Suprapubic skin (tissue), 4 donors: ENCODE measurements around the gene MAP2K5. TPM values are rescaled to one million over a fixed set of nuclear protein-coding genes. Genes with fewer than 3 reads are reported as not detected.

Experiments used
- DNase-seq, 2 donors: peaks; one replicate each; pipeline ENCODE4 v3.0.0-alpha.2; 2019; ENCODE audit warnings: low spot score in 2 of 2
- H3K27ac ChIP-seq: fragments of 200-600 bp; sonication (generic); one replicate; pipeline ENCODE4 v1.5.1; 2019
- H3K27me3 ChIP-seq: fragments of 200-600 bp; sonication (generic); one replicate; pipeline ENCODE4 v1.5.1; 2019
- H3K36me3 ChIP-seq: fragments of 200-600 bp; sonication (generic); one replicate; pipeline ENCODE4 v1.5.1; 2019
- H3K4me1 ChIP-seq: fragments of 200-600 bp; sonication (generic); one replicate; pipeline ENCODE4 v1.5.1; 2019
- H3K4me3 ChIP-seq: fragments of 200-600 bp; sonication (generic); one replicate; pipeline ENCODE4 v1.5.1; 2019; ENCODE audit warnings: mild to moderate bottlenecking
- H3K9me3 ChIP-seq: fragments of 200-600 bp; sonication (generic); one replicate; pipeline ENCODE4 v1.5.1; 2019
- CTCF ChIP-seq, 2 donors: fragments of 200-600 bp in 1 of 2; fragments of 450-650 bp in 1 of 2; sonication (generic) in 1 of 2; IDR thresholded peaks; one replicate each; pipeline ENCODE4 v1.5.1; 2016 to 2019; ENCODE audit warnings: antibody characterized with exemption in 2 of 2, mild to moderate bottlenecking in 1 of 2, moderate library complexity in 1 of 2
- EP300 ChIP-seq: sonication (generic); formaldehyde crosslinking; IDR thresholded peaks from one replicate; pipeline ENCODE4 v1.6.1; 2017; ENCODE audit warnings: antibody characterized with exemption
- POLR2A ChIP-seq, 2 donors: fragments of 450-650 bp; IDR thresholded peaks; one replicate each; pipeline ENCODE4 v1.6.1; 2017; ENCODE audit warnings: antibody characterized with exemption in 2 of 2, mild to moderate bottlenecking in 2 of 2, moderate library complexity in 2 of 2
- POLR2AphosphoS5 ChIP-seq, 3 donors: sonication (generic); formaldehyde crosslinking; IDR thresholded peaks; one replicate each; pipeline ENCODE4 v1.6.1; 2017; ENCODE audit warnings: antibody characterized with exemption in 3 of 3
- WGBS: methylation state at CpG from one replicate; pipeline ENCODE4 v1.1.5; 2018; 5-methylcytosine and 5-hydroxymethylcytosine counted together
- total RNA-seq, 4 donors: library from RNA; depleted of rRNA; stranded (reverse); fragments of >200 nt; gene quantifications; one replicate each; pipeline ENCODE4 v1.1.0, GENCODE V29; 2016

The MAP2K5 gene
- 10 to 100 TPM in 2 of 4 donors, 1 to 10 TPM in 2; 9.5 to 18.5 (median 10.2) TPM for total RNA-seq

DNA sequence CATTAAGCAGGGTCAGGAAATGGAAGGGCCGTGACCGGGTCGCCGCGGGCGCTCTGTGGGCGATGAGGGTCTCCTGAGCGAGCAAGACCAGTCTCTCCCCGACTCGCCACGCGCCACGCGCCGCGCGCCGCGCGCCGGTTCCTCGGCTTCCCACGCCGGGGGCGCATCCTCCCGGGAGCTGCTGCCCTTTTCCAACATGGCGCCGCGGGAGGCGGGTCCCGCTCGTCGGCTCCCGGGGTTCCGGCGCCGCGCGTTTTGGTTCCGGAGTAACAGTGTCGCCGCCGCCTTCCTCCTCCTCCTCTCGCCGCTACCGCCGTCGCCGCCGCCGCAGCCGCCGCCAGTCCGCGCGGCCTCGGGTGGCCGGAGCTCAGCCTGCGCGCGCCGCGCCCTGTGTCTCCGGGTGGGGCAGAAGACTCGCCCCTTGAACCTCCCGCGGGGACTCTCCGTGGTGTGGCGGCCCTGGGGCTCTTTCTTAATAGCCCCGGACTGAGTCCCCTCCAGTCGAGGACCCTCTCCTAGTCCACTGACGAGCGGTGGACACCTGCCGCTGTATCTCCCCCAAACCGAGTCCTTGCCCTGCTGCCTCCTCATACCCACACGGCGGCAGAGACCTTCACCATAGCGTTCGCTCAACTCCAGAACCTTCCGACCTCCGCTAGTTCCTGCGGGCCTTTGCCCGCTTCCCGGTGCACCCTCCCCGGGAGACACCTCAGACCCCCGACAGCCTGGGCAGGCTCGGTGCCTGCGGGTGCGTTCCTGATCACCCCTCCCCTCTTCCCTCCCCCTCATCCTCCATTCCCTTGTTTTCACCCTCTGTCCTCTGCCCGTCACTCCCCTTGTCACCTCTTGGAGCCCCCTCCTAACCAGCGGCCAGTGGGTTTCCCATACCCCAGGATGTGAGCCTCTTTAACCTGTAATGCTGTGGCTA is at the start of gene MAP2K5:
TSS of gene MAP2K5 (plus strand) at position 284 of the 928 bp plus-strand sequence. CDS start at position 917, 633 bp downstream.
- Histone ChIP-seq H3K27ac (peak within 1 kb of the TSS; percentile 90), H3K9me3 (no peaks in the 10 kb centered on the region), H3K4me1 (peaks cover 33% of the 10 kb centered on the region), H3K36me3 (peaks cover 8% of the 10 kb centered on the region), H3K4me3 (peak within 1 kb of the TSS; percentile 91), H3K27me3 (no peaks in the 10 kb centered on the region)
- DNase-seq = peak; percentile 91 to 93
- TF ChIP-seq POLR2A (IDR thresholded peaks at IDR 0.05) = peak in 1 of 2 donors; percentile 63
- TF ChIP-seq CTCF (IDR thresholded peaks at IDR 0.05) = no peak
- WGBS = under 1% methylated on average over 75 of the region's 91 CpGs

- H3K27me3 ChIP-seq = no peaks in the 10 kb centered on the region
- no peak for DNase-seq
- H3K36me3 ChIP-seq = no peaks in the 10 kb centered on the region
- no peak overlapping the region for H3K27ac ChIP-seq
- TF ChIP-seq POLR2AphosphoS5 (IDR thresholded peaks at IDR 0.05) = no peak
- no peak for TF ChIP-seq CTCF (IDR thresholded peaks at IDR 0.05)
- TF ChIP-seq EP300 = no peak
- TF ChIP-seq POLR2A (IDR thresholded peaks at IDR 0.05) = no peak
- H3K4me3 ChIP-seq = no peak overlapping the region
- H3K9me3 ChIP-seq = no peaks in the 10 kb centered on the region
- H3K4me1 ChIP-seq = no peaks in the 10 kb centered on the region
- WGBS = 97% methylated on average over 1 of the region's 1 CpG
These were observed 46.9 kb upstream of the MAP2K5 start for GRCh38 chr15:67495585-67495984.

- Histone ChIP-seq H3K4me1 (peaks cover 10% of the 10 kb centered on the region), H3K36me3 (no peaks in the 10 kb centered on the region), H3K27me3 (no peaks in the 10 kb centered on the region), H3K27ac (peak overlapping the region; percentile 57), H3K4me3 (peak overlapping the region; percentile 23), H3K9me3 (no peaks in the 10 kb centered on the region)
- TF ChIP-seq POLR2A (IDR thresholded peaks at IDR 0.05) = no peak
- TF ChIP-seq POLR2AphosphoS5 (IDR thresholded peaks at IDR 0.05) = no peak
- TF ChIP-seq CTCF (IDR thresholded peaks at IDR 0.05) = no peak
- TF ChIP-seq EP300 = no peak
- DNase-seq = no peak
- WGBS = 38% methylated on average over 2 of the region's 2 CpGs
These were observed 41.2 kb upstream of the MAP2K5 start for GRCh38 chr15:67501177-67501835.

- Histone ChIP-seq H3K27ac (peak overlapping the region; percentile 57), H3K4me1 (peaks cover 16% of the 10 kb centered on the region), H3K4me3 (peak overlapping the region; percentile 23), H3K36me3 (no peaks in the 10 kb centered on the region), H3K9me3 (no peaks in the 10 kb centered on the region), H3K27me3 (no peaks in the 10 kb centered on the region)
- 64% methylated on average over 13 of the region's 13 CpGs for WGBS
- TF ChIP-seq EP300 (no peak), CTCF (IDR thresholded peaks at IDR 0.05) (no peak), POLR2AphosphoS5 (IDR thresholded peaks at IDR 0.05) (no peak), POLR2A (IDR thresholded peaks at IDR 0.05) (no peak)
- DNase-seq = no peak
These were observed 40.6 kb upstream of the MAP2K5 start for GRCh38 chr15:67501836-67502461.

DNA sequence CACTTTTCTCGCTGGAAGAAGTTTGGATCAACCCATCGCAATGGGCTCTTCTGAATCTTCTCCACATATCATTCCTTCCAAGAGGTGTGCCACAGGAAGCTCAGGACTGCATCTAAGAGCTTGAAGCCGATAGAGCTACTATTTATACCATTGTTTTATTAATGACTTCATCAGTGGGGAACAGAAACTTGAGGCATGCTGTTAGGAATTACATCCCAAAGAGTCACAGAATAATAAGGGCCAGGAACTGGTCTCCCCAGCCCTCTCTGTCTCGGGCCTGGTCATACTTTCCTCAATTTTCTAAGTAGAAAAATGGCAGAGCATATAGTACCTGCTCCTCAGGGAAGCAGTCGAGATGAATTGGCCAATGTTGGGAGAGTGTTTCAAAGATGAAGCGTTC is 38.4 kb upstream of the MAP2K5 start:
- Histone ChIP-seq H3K36me3 (no peaks in the 10 kb centered on the region), H3K4me1 (peaks cover 28% of the 10 kb centered on the region), H3K4me3 (no peak overlapping the region), H3K27ac (peak overlapping the region; percentile 35), H3K9me3 (no peaks in the 10 kb centered on the region), H3K27me3 (no peaks in the 10 kb centered on the region)
- WGBS = 93% methylated on average over 6 of the region's 6 CpGs
- no peak for DNase-seq
- no peak for TF ChIP-seq CTCF (IDR thresholded peaks at IDR 0.05)
- TF ChIP-seq POLR2AphosphoS5 (IDR thresholded peaks at IDR 0.05) = no peak
- TF ChIP-seq POLR2A (IDR thresholded peaks at IDR 0.05) = no peak
- no peak for TF ChIP-seq EP300
